Hindlimb muscle (tissue), 1 donor: Measurements from ENCODE around the gene LIPE. TPM values are rescaled to one million over a fixed set of nuclear protein-coding genes. Genes with fewer than 3 reads are reported as not detected.
A peak's percentile ranks its signal among the peaks of the same experiment; 100 is the strongest.

Source experiments
- DNase-seq: peaks from one replicate; pipeline ENCODE4 v3.0.0-alpha.2; 2013
- polyA plus RNA-seq: library from polyadenylated mRNA; unstranded; fragments of 120-200 nt; gene quantifications from one replicate; pipeline ENCODE4 v1.2.1, GENCODE V29; 2013; ENCODE audit not compliant: insufficient read length

The LIPE gene
- polyA plus RNA-seq, 1 donor = 11.6 TPM

- DNase-seq = no peak
Measured at GRCh38 chr19:42442833-42443232, 15.6 kb upstream of the LIPE start, which contains the start of gene CXCL17. CXCL17 (minus strand) TSS chr19:42442946; CDS start chr19:42442832, 114 bp downstream.

- DNase-seq = no peak
Measured at GRCh38 chr19:42441049-42441445, 13.9 kb upstream of the LIPE start.

- peak; percentile 42 for DNase-seq
Measured at GRCh38 chr19:42440357-42441048, 13.3 kb upstream of the LIPE start.

- DNase-seq = no peak
Measured at GRCh38 chr19:42436006-42436405, 8.8 kb upstream of the LIPE start.

GRCh38 chr19:42435316-42435715 lies 8.1 kb upstream of the LIPE start:
- no peak for DNase-seq

- DNase-seq = no peak
Measured at GRCh38 chr19:42433503-42434260, 6.5 kb upstream of the LIPE start.

GRCh38 chr19:42431486-42431885 lies 4.3 kb upstream of the LIPE start:
- DNase-seq = no peak

- no peak for DNase-seq
Measured at GRCh38 chr19:42428676-42429075, 1.5 kb upstream of the LIPE start.

- DNase-seq = no peak
Measured at GRCh38 chr19:42426643-42427042, 545 bp downstream of the LIPE start.

- DNase-seq = no peak
Measured at GRCh38 chr19:42424712-42425131, 2.5 kb downstream of the LIPE start.

GRCh38 chr19:42424345-42424707 lies 2.9 kb downstream of the LIPE start:
- DNase-seq = no peak

- DNase-seq = peak; percentile 81
Measured at GRCh38 chr19:42423462-42424344, 3.5 kb downstream of the LIPE start.

- DNase-seq = no peak
Measured at GRCh38 chr19:42422901-42423461, 4.2 kb downstream of the LIPE start.

GRCh38 chr19:42422092-42422900 lies 4.9 kb downstream of the LIPE start:
- no peak for DNase-seq

- no peak for DNase-seq
Measured at GRCh38 chr19:42421591-42422031, 5.6 kb downstream of the LIPE start.

- DNase-seq = no peak
Measured at GRCh38 chr19:42421101-42421500, 6.1 kb downstream of the LIPE start.

GRCh38 chr19:42420055-42420544 lies 7.1 kb downstream of the LIPE start:
- no peak for DNase-seq

GRCh38 chr19:42419309-42419708 lies 7.9 kb downstream of the LIPE start:
- no peak for DNase-seq

- no peak for DNase-seq
Measured at GRCh38 chr19:42412661-42413076, 14.5 kb downstream of the LIPE start.

GRCh38 chr19:42412227-42412626 lies 15.0 kb downstream of the LIPE start:
- DNase-seq = no peak

GRCh38 chr19:42411581-42412178 lies 15.5 kb downstream of the LIPE start:
- no peak for DNase-seq
